KOPT-K1 (cell line): ENCODE data around the gene ADRB2.

Experiments used
- H3K27ac ChIP-seq: fragments of 200-600 bp; sonication (generic); 2 replicates; pipeline ENCODE4 v1.5.1; 2016; ENCODE audit warnings: antibody characterized with exemption, mild to moderate bottlenecking, low read depth, low read length; ENCODE audit not compliant: poor library complexity, severe bottlenecking
- H3K36me3 ChIP-seq: fragments of 200-600 bp; sonication (generic); 2 replicates; pipeline ENCODE4 v1.5.1; 2017; ENCODE audit warnings: antibody characterized with exemption, mild to moderate bottlenecking, low read length, moderate library complexity; ENCODE audit not compliant: insufficient read depth
- H3K9me3 ChIP-seq: fragments of 200-600 bp; sonication (generic); 2 replicates; pipeline ENCODE4 v1.5.1; 2017; ENCODE audit warnings: antibody characterized with exemption, low read length, mild to moderate bottlenecking; ENCODE audit not compliant: insufficient read depth, poor library complexity, severe bottlenecking

The ADRB2 gene

DNA sequence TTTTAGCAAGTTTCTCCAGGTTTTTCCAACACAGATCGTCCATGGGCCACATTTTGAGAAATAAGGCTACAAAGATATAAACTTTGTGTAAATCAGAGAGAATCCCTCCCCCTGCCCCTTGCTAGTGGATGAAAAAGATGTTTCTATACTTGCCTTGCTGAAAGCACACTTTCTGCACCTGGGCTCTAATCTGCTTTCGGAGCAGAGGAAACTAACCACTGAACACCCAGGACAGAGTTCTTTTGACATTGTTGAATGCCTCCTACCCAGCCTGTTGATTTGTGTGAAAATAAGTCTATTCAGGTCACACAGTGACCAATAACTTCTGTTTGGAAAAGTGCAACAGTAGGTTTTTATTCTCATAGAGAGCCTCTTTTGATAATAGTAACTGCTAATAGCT is 7.5 kb downstream of the ADRB2 start:
- H3K27ac ChIP-seq, result no peak overlapping the region
- no peaks in the 10 kb centered on the region for H3K9me3 ChIP-seq
- no peaks in the 10 kb centered on the region for H3K36me3 ChIP-seq

- no peaks in the 10 kb centered on the region for H3K9me3 ChIP-seq
- H3K36me3 ChIP-seq, result no peaks in the 10 kb centered on the region
- H3K27ac ChIP-seq, result no peak overlapping the region
Observed at GRCh38 chr5:148834689-148835088, 8.3 kb downstream of the ADRB2 start.

DNA sequence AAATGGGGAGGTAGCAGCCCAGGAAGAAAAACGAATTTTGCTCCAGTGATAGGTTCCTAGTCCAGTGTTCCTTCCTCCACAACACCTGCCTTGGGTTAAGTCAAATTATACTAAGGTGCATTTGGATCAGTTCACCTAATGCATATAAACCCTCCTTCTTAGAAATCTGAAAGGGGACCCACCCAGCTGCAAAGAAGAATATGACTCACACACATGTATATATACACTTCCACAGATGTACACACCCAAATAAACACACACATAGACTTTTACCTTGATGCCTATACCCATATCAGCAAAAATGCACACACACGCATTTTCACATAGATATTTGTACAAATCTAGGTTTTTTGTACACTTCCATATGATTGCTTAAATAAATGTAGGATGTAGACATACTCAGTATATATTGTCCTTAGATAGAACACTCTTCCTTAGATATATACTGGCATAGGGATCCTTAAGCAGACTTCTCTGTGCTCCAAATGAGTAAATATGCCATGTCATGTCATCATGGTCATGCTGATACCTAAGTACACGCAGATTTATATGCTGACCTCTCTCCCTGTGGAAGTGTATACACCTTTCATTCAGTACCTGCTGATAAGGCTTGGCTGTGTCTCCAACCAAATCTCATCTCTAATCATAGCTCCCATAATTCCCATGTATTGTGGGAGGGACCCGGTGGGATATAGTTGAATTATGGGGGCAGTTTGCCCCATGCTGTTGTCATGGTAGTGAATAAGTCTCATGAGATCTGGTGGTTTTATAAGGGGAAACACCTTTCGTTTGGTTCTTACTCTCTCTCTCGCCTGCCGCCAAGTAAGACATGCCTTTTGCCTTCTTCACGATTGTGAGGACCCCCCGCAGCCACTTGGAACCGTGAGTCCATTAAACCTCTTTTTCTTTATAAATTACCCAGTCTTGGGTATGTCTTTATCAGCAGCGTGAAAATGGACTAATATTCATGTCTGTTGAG is 10.2 kb downstream of the ADRB2 start:
- H3K9me3 ChIP-seq, result no peaks in the 10 kb centered on the region
- no peak overlapping the region for H3K27ac ChIP-seq
- H3K36me3 ChIP-seq, result no peaks in the 10 kb centered on the region

DNA sequence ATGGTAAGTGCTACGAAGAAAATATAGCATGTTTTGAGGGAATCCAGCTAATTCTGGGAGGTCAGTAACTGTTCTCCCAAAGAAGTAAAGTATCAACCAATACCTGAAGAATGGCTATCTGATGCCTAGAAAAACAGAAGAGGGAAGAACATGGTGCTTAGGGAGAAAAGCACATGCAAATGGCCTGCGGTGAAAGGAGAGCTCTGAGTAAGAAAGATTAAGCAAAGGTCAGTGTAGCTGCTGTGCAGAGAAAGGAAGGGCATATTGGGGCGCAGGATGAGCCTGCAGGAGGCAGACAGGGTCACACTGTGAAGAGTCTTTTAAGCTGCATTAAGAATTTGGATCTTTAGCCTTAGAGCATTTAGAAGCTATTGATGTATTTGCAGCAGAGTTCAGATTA is 11.0 kb downstream of the ADRB2 start:
- H3K27ac ChIP-seq, result no peak overlapping the region
- H3K36me3 ChIP-seq, result no peaks in the 10 kb centered on the region
- H3K9me3 ChIP-seq, result no peaks in the 10 kb centered on the region

- H3K27ac ChIP-seq, result no peak overlapping the region
- no peaks in the 10 kb centered on the region for H3K36me3 ChIP-seq
- H3K9me3 ChIP-seq, result no peaks in the 10 kb centered on the region
Observed at GRCh38 chr5:148838357-148838756, 11.9 kb downstream of the ADRB2 start.

- Histone ChIP-seq H3K9me3 (no peaks in the 10 kb centered on the region), H3K27ac (no peak overlapping the region), H3K36me3 (no peaks in the 10 kb centered on the region)
Observed at GRCh38 chr5:148839960-148840359, 13.5 kb downstream of the ADRB2 start.

- no peaks in the 10 kb centered on the region for H3K36me3 ChIP-seq
- no peak overlapping the region for H3K27ac ChIP-seq
- H3K9me3 ChIP-seq, result no peaks in the 10 kb centered on the region
Observed at GRCh38 chr5:148840531-148840930, 14.1 kb downstream of the ADRB2 start.

GRCh38 chr5:148841519-148841918 is 15.1 kb downstream of the ADRB2 start:
- no peaks in the 10 kb centered on the region for H3K9me3 ChIP-seq
- H3K27ac ChIP-seq, result no peak overlapping the region
- H3K36me3 ChIP-seq, result no peaks in the 10 kb centered on the region

DNA sequence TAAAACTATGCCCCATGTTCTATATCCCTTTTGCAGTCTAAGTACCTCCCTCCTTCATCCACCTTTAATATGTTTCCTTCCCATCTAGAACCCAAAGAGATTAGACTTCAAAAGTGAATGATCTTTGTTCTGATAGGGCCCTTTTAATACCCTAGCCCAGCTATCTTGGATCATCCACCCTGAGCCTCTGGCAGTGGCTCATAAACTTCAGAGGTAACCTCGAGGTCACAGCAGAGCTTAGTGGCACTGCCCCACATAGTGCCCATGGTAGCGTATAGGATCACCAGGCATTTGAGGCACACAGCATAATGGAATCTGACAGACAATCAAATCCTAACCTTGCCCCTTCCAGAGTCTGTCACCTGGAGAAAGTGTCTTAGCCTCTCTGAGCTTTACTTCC is 15.8 kb downstream of the ADRB2 start:
- H3K27ac ChIP-seq, result no peak overlapping the region
- no peaks in the 10 kb centered on the region for H3K36me3 ChIP-seq
- H3K9me3 ChIP-seq, result no peaks in the 10 kb centered on the region

DNA sequence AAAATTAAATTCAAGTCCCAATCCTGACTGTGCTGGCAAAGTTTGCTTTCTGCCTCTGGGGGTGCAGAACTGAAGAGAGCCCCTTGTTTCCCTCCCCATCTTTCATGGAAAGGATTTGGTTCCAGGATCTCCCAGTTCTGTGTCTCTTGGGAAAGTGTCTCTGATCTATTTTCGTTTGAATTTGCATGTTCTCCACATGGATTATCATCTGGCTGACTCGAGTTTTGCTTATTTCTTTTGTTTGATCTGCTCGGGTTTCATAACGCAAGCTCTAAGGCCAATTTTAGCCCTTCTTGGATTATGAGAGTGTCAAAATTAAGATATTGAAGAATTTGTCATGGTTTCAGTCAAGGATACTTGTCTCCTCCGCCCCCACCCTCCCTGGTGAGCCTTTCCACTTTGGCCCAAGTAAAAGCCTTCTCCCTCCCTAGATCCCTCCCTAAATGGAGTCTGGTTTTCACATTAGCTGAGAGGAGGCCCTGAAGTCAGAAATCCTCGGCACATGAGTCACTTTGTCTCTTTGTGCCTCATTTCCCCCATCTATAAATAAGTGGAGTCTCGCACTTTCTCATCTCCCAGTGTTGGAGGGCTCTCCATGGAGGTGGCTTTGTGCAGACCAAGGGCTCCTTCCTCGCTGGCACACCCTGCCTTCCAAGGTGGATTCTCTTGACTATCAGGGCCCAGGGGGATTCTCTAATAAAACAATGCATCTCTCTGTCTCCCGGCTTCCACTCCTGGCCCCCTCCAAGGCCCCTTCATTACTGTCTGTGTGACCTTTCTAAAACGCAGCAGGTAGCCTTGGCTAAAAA is 17.3 kb downstream of the ADRB2 start:
- H3K36me3 ChIP-seq, result no peaks in the 10 kb centered on the region
- no peaks in the 10 kb centered on the region for H3K9me3 ChIP-seq
- no peak overlapping the region for H3K27ac ChIP-seq

- Histone ChIP-seq H3K27ac (no peak overlapping the region), H3K36me3 (no peaks in the 10 kb centered on the region), H3K9me3 (no peaks in the 10 kb centered on the region)
Observed at GRCh38 chr5:148844433-148845280, 18.2 kb downstream of the ADRB2 start.

- Histone ChIP-seq H3K9me3 (no peaks in the 10 kb centered on the region), H3K36me3 (no peaks in the 10 kb centered on the region), H3K27ac (no peak overlapping the region)
Observed at GRCh38 chr5:148846930-148847329, 20.5 kb downstream of the ADRB2 start.

- Histone ChIP-seq H3K27ac (no peak overlapping the region), H3K36me3 (no peaks in the 10 kb centered on the region)
Observed at GRCh38 chr5:148847456-148847855, 21.0 kb downstream of the ADRB2 start.

GRCh38 chr5:148848393-148849031 is 22.1 kb downstream of the ADRB2 start:
- H3K27ac ChIP-seq, result no peak overlapping the region
- no peaks in the 10 kb centered on the region for H3K36me3 ChIP-seq

More at GRCh38 chr5:148847456-148847855, 21.0 kb downstream of the ADRB2 start:
- no peaks in the 10 kb centered on the region for H3K9me3 ChIP-seq

More at GRCh38 chr5:148848393-148849031, 22.1 kb downstream of the ADRB2 start:
- no peaks in the 10 kb centered on the region for H3K9me3 ChIP-seq
